ENCODE measurements around the gene A4GALT.
"Not testable (repeated sequence)": the region's sequence is repeated elsewhere in the genome, so short reads cannot be mapped to it uniquely, and the experiment has no call there.

A4GALT gene

GRCh38 chr22:42720263-42721044, at the start of gene A4GALT:
Gene A4GALT, minus strand, starts transcription at chr22:42720870. Its CDS starts 26,919 bp downstream, at chr22:42693951.
- DNase-seq, result no peak

- no peak for DNase-seq
These were observed 49.7 kb upstream of the A4GALT start for GRCh38 chr22:42770448-42770726.

GRCh38 chr22:42769574-42770447, 49.1 kb upstream of the A4GALT start:
- no peak for DNase-seq

- DNase-seq, result no peak
These were observed 48.5 kb upstream of the A4GALT start for GRCh38 chr22:42769238-42769573.

GRCh38 chr22:42768385-42769035, 47.8 kb upstream of the A4GALT start:
- DNase-seq, result no peak

GRCh38 chr22:42766860-42767259, 46.2 kb upstream of the A4GALT start:
- DNase-seq, result no peak

- no peak for DNase-seq
These were observed 44.3 kb upstream of the A4GALT start for GRCh38 chr22:42764895-42765363.

GRCh38 chr22:42763965-42764480, 43.4 kb upstream of the A4GALT start:
- no peak for DNase-seq

GRCh38 chr22:42760806-42761565, 40.3 kb upstream of the A4GALT start:
- no peak for DNase-seq

GRCh38 chr22:42758931-42759629, 38.4 kb upstream of the A4GALT start:
- no peak for DNase-seq

- not testable (repeated sequence) for DNase-seq
These were observed 34.9 kb upstream of the A4GALT start for GRCh38 chr22:42755553-42755952.

- DNase-seq, result not testable (repeated sequence)
These were observed 34.5 kb upstream of the A4GALT start for GRCh38 chr22:42755121-42755520.

GRCh38 chr22:42754658-42755057, 34.0 kb upstream of the A4GALT start:
- no peak for DNase-seq

GRCh38 chr22:42752912-42753311, 32.2 kb upstream of the A4GALT start:
- DNase-seq, result no peak

- DNase-seq, result no peak
These were observed 31.6 kb upstream of the A4GALT start for GRCh38 chr22:42752230-42752746.

- not testable (repeated sequence) for DNase-seq
These were observed 29.8 kb upstream of the A4GALT start for GRCh38 chr22:42750421-42750820.

- no peak for DNase-seq
These were observed 27.2 kb upstream of the A4GALT start for GRCh38 chr22:42747701-42748513.

GRCh38 chr22:42745118-42745517, 24.4 kb upstream of the A4GALT start:
- DNase-seq, result no peak

- DNase-seq, result no peak
These were observed 22.9 kb upstream of the A4GALT start for GRCh38 chr22:42743501-42743991.

GRCh38 chr22:42742940-42743339, 22.3 kb upstream of the A4GALT start:
- no peak for DNase-seq

GRCh38 chr22:42740320-42740719, 19.6 kb upstream of the A4GALT start:
- not testable (repeated sequence) for DNase-seq
